ENCODE measurements around the gene TMEM179B.
"Not testable (repeated sequence)": the region's sequence is repeated elsewhere in the genome, so short reads cannot be mapped to it uniquely, and the experiment has no call there.

TMEM179B gene, protein sequence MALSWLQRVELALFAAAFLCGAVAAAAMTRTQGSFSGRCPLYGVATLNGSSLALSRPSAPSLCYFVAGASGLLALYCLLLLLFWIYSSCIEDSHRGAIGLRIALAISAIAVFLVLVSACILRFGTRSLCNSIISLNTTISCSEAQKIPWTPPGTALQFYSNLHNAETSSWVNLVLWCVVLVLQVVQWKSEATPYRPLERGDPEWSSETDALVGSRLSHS

DNA sequence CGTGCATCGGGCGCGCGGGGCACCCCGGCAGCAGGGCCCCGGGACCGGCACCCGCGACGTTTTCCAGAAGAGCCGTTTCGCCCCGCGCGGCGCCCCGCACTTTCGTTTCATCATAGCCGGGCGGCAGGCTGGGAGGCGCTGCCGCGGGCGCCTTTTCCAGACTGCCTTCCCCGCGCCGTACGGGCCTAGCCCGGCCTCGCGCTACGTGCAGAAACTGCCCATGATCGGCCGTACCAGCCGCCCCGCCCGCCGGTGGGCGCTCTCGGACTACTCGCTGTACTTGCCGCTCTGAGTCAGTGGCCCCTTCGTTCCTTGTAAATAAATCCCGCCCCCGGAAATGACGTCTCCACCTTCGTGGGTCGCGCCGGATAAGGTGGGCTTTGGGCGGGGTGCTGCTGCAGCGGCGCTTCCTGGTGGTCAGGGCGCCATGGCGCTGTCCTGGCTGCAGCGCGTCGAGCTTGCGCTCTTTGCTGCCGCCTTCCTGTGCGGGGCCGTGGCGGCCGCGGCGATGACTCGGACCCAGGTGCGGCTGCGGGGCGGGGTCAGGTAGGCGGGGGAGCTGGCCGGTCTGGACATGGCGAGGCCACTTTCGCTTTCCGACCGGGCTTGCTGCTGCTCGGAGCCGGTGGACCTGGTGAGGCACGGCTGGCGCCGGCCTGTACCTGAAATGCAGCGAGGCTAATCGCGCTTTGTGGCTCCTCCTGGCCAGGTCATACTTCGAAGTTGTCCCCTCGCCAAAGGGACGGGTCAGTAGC lies at the start of gene TMEM179B:
Gene TMEM179B (plus strand): TSS at position 398 of the 755 bp plus-strand sequence. CDS start 30 bp downstream, at position 428.
- DNase-seq (ENCODE audit: low spot score): peak; percentile 98

DNA sequence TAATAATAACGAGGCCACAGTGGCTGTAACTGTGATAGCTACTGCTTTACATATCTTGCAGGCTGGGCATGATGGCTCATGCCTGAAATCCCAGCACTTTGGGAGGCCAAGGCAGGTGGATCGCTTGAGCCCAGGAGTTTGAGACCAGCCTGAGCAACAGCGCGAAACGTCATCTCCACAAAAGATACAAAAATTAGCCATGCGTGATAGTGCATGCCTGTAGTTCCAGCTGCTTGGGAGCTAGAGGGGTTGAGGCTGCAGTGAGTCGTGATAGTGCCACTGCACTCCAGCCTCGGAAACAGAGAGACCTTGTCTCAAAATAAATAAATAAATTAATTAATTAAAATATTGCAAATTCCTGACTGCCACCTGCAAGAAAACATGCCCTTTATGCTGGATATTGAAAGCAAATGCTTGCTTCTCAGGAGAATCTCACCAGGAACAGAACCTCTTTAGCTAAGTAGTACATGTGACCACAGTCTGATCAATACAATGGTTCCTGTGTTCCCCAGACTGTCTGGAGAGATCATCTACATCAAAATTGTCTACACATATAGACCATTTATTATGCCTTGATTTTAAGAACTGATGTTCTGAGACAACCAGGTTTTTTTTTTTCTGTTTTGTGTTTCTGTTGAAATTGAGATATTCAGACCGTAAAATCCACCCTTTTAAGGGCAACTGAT lies 39.6 kb upstream of the TMEM179B start:
- DNase-seq (ENCODE audit: low spot score): peak; percentile 79

DNA sequence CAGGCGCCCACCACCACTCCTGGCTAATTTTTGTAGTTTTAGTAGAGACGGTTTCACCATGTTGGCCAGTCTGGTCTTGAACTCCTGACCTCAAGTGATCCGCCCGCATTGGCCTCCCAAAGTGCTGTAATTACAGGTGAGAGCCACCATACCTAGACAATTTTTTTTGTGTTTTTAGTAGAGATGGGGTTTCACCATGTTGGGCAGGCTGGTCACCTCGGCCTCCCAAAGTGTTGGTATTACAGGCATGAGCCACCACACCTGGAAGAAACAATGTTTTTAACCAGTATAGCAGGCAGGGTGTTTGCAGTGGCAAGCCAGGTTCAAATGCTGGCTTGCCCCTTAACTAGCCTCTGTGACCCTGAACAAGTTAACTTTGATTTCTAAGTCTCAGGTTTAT lies 37.3 kb upstream of the TMEM179B start:
- not testable (repeated sequence) for DNase-seq (ENCODE audit: low spot score)

DNA sequence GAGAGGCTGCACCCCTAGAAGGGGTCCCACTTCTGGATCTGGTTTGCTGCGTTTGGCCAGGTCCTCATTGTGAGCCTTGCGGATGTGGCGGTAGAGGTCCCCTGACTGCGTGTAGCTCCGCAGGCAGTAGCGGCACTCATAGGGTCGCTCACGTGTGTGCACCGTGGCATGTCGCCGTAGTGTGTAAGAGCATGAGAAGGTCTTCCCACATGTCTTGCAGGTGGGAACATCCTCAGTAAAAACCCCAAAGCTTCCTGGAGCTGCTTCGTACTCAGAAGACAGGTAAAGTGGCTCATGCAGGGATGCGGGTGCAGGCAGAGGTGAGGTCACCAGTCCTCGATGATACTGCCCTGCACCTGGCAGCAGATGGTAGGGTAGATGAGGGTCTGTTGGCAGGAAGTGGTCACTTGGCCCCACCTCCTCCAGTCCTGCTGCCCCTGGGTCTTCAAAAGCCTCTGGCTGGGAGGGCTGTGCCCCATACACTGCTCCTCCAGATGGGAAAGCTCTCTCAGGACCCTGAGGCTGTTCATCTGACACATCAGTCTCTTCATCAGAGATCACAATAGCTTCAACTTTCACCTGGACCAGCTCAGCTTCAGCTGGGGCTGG lies 34.9 kb upstream of the TMEM179B start:
- DNase-seq (ENCODE audit: low spot score): no peak

DNA sequence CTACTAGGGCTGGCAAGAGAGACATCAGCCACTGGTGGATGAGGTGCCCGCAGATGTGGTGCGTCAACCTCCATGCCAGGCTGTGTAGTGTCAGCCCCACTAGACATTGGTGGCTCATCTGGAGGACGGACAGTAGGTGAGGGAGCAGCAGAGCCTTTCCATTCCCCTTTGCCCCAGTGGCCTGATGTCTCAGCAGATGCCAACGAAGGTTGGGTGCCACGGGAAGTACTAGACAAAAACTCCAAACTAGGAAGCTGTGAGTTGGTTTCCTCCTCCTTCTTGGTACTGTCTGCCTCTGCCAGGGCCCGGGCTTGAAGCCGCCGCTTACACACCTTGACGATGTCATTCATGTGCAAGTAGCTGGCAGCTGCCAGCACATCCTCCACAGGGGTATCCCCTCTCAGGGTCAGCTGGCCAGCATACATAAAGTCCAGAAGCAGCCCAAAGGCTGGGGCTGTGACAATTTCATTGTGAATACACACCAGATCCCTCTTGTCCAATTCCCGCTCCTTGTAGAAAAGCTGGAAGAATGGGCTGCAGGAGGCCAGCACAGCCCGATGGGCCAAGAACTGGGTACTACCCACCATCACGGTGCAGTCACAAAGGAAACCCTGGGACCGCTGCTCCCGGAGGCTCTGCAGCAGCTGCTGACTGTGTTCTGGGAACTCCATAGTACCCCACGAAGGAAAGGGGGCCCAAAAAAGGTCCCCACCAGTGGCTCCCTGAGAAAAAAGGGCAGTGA lies 34.0 kb upstream of the TMEM179B start:
- no peak for DNase-seq (ENCODE audit: low spot score)

DNA sequence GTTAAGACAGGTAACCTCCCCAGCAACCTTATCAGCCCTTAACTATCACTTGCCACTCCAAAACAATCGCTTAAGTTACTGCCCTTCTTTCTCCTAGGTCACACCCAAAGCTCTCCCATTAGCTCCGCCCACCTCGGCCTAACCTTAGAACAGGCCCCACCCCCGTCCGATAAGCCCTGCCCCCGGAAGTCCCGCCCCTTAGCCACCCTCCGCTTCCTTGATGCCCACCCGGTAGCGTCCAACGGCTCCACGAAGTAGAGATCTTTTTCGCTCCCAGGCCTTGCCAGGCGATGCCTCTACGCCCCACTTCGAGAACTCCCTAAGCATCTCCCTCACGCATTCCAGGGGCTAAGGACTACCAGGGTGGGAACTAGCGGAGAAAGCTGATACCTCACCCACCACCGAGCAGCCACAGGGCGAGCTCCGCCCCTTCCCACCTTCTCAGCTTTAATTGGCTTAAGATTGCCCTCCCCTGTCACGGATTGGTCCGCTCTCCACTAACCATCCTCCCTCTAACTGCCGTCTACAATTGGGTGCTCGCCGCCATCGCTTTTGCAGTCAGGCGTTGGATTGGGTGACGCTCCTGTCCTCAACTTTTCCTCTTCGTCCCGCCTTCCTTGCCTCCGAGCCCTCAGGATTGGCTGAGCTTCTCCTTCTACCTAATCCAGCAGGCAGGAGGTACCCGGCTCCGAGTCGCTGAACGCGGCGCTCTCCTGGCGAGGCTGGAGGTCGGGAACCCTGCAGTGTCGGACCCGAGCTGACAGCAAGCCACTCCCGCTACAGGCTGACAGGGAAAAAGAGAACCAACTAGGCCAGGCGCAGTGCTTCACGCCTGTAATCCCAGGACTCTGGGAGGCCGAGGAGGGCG lies 33.2 kb upstream of the TMEM179B start, which contains the start of gene ZBTB3:
Gene ZBTB3 (minus strand): TSS at position 425 of the 868 bp plus-strand sequence. CDS start 496 bp downstream, outside the sequence.
- DNase-seq (ENCODE audit: low spot score): peak; percentile 100

DNA sequence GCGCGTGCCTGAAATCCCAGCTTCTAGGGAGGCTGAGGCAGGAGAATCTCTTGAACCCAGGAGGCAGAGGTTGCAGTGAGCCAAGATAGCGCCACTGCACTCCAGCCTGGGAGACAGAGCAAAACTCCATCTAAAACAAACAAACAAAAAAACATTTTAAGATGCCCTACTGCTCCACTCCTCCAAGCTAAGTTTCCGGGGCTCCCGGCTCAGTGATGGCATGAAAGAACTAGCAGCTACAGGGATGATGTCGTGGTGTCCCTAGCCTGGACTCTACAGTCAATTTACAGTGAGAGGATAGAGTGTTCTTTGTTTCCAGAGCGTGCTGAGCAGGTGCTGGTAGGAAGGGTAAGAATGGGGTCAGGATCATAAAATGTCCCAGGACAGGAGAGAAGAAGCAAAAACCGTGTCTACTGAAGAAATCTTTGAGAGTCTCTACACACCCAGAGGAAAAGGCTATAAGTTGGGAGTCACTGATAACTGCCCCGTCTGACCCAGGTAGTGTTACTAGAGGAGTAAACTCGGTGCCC lies 32.1 kb upstream of the TMEM179B start:
- DNase-seq (ENCODE audit: low spot score): peak; percentile 63

DNA sequence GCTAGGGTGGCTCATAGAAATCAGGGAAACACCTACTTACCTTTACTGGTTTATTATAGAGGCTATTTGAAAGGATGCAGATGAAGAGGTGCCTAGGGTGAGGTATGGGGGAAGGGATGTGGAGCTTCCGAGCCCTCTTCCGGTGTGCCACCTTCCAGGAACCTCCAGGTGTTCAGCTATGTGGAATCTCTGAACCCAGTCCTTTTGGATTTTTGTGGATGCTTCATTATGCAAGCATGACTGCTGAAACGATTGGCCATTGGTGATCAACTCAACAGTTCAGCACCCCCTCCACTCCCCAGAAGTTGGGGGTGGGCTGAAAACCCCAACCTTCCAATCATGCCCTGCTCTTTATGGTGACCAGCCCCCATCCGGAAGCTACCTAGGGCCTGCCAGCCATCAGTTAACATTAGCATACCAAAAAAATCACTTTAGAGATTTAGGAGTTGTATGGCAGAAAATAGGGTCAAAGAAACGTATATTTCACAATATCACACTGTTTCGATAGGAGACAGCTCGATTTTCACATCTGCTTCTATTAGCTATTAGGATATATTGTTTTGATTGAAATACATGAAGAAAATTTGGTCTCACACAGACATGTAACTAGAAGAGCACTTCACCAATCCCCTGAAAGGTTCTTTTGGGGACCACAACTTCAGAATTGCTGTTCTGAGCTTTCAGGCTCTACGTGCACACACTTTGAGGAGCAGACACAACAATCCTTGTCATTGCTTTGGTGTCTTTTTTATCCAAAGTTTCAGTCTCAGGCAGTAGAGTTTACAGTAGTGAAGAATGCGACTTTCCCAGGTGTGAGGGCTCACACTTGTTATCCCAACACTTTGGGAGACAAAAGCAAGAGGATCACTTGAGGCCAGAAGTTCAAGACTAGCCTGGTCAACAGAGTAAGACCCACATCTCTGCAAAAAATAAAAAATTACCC lies 29.1 kb upstream of the TMEM179B start:
- DNase-seq (ENCODE audit: low spot score): no peak

DNA sequence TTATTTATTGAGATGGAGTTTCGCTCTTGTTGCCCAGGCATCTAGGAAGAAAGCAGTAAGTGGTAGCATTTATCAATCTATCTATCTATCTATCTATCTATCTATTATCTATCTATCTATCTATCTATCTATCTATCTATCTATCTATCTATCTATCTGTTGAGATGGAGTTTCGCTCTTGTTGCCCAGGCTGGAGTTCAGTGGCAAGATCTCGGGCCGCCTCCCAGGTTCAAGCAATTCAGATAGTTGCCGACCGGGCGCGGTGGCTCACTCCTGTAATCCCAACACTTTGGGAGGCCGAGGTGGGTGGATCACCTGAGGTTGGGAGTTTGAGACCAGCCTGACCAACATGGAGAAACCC lies 26.4 kb upstream of the TMEM179B start:
- DNase-seq (ENCODE audit: low spot score): not testable (repeated sequence)

DNA sequence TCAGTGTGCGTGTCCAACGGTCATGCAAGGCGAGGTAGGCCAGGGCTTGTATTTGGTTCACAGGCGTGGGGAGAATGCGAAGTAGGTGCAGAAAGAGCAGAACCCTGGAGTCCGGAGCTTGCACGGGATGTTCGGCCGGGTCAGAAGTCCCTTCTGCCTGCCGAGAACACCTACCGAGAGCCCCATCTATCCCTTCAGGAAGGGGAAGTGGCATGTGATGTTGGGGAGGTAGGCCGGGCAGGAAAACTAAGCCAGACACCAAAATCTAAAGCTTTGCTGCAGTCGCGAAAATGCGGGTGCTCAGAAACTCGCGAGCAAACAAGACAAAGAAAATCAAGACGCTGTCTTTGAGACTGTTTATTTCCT lies 16.4 kb upstream of the TMEM179B start:
- no peak for DNase-seq (ENCODE audit: low spot score)

DNA sequence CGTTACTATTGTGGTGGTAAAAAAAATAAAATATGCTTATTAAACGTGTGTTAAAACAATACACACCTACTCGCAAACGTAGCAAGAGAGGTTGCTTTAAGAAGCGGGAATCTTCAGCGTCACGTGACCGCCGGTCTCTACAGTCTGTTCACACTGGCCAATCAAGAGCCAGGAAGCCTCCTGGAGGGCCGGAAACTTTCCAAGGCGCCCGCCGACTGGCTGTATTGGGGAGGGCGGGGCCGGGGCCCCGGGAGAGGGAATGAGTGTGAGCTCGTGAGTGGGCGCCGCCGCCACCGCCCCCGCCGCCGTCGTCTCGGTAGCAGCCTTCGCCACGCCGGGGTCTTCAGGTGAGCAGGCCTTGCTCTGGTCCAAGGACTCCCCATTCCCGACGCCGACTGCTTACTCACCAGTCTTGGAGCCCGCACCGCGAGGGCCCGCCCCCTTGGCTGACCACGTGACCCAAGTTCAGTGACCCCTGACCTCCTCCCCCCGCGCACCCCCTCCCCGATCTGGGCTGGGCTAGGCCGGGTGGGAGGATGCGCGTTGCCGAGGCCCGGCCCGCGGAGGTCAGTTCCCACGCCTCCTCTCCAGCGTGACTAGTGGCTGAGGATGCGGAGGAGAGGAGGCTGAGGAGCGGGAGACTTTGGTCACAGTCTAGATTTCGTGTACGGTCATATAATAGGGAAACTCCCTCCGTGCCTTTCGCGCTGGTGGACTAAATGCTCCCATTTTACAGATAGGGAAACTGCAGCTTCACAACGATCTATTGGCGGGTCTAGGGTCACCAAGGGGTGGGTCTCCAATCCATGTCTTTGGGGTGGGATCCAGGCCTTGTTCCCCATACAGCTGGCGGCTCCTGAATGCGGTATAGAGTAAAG lies 15.8 kb upstream of the TMEM179B start, which contains the start of gene TAF6L:
Gene TAF6L (plus strand): TSS at position 253 of the 878 bp plus-strand sequence. CDS start 4,388 bp downstream, outside the sequence.
- DNase-seq (ENCODE audit: low spot score): peak; percentile 99

DNA sequence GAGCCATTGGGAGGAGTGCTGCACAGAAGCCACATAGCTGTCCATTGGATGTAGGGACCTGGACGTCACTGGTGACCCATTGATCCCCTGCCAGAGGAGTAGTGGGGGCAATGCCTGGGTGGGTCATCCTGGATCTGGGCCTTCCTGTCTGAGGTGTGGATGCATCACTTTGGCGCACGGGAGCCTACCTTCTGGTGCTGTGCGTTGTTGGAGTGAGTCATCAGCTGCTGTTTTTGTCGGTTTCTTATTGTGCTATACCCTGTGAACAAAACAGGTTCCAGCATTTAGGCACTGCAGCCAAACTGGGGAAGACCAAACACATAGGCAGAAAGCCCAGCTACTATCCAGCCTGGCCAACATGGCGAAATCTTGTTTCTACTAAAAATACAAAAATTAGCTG lies 12.8 kb upstream of the TMEM179B start:
- DNase-seq (ENCODE audit: low spot score): no peak

DNA sequence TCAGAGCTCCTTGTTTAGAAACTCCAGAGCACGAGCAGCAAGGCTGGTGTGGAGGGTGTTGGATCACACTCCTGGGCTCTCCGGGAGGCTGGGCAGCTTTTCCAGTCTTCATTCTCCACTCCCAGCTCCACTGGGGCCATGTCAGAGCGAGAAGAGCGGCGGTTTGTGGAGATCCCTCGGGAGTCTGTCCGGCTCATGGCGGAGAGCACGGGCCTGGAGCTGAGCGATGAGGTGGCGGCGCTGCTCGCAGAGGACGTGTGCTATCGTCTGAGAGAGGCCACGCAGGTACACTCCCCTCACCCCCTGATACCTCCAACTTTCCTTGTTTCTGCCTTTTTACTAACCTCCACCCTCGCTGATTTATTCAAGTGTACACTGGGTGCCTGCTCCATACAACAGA lies 11.6 kb upstream of the TMEM179B start:
- no peak for DNase-seq (ENCODE audit: low spot score)

DNA sequence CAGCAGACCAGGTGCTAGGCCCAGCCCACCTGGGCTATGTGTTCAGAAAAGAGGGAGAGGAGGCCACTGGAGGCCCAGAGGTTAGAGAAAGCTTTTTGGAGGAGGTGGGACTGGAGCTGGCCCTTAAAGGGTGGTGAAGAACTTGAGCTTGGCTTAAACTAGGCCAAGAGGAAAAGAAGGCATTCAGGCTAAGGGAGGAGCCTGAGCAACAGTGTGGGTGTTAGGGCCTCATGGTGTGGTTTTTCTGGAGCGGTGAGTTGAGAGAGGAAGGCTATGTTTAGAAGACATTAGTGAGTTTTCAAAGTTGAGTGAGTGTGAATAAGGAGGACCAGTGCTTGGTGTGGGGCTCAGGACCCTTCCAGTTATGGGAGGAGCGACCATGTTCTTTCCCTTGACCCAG lies 9.8 kb upstream of the TMEM179B start:
- no peak for DNase-seq (ENCODE audit: low spot score)

DNA sequence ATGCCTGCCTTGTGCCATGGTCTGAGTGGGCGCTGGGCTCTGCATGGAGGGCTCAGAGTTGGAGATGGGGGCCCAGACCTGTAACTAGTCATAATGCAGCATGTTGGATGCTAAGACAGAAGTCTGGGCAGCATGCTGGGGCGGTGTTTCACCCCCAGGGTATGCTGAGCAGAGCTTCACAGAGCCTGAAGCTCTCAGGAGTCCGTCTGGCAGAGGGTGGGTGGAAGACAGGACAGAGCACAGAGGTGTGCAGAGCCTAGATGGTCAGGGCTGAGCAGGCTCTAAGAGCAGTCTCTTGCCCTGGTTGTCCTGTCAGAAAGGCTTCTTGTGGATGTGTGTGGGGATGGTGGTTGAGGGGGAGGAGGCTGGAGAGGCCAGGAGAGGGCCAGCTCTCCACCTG lies 8.8 kb upstream of the TMEM179B start:
- DNase-seq (ENCODE audit: low spot score): no peak

DNA sequence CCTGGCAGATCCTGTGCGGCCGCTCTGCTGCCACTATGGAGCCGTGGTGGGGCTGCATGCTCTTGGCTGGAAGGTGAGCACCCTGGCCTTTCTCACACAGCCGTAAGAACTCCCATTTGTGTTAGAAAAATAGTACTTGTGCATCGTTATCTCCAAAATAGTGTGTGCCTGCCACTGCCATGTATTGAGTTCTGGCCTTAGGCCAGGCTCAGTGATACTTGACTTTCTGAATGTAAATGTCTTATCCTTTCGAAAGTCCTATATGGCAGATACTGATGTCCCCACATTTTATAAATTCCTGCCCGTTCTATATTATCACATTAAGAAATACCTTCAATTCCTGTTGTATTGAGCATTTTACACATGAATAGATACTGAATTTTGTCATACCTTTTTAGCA lies 4.4 kb upstream of the TMEM179B start:
- no peak for DNase-seq (ENCODE audit: low spot score)

DNA sequence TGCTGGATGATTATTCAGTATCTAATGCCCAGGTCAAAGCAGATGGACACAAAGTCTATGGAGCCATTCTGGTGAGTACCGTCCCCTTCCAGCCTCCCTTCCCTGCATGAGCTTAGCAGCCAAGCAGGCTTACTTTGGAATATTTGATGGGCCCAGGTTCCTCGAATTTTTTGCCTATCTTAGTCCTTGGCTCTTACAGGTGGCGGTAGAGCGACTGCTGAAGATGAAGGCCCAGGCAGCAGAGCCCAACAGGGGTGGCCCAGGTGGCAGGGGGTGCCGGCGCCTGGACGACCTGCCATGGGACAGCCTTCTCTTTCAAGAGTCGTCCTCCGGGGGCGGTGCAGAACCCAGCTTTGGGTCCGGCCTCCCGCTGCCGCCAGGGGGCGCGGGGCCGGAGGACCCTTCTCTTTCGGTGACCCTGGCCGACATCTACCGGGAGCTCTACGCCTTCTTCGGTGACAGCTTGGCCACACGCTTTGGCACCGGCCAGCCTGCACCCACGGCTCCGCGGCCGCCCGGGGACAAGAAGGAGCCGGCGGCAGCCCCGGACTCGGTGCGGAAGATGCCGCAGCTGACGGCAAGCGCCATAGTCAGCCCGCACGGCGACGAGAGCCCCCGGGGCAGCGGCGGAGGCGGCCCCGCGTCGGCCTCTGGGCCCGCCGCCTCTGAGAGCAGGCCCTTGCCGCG lies 741 bp upstream of the TMEM179B start:
- DNase-seq (ENCODE audit: low spot score): peak; percentile 82

DNA sequence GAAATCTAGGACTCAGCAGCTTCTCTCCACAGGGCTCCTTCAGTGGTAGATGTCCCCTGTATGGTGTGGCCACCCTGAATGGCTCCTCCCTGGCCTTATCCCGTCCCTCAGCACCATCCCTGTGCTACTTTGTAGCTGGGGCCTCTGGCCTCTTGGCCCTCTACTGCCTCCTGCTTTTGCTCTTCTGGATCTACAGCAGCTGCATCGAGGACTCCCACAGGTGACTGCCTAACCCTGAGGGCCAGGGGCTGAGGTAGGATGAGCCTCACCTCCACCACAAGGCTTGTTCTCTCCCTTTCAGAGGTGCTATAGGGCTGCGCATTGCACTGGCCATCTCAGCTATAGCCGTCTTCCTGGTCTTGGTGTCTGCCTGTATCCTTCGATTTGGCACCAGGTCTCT lies 1.8 kb downstream of the TMEM179B start:
- DNase-seq (ENCODE audit: low spot score): no peak

Data from pons (tissue), 1 donor.